ENCODE results near the gene RECQL5. TPM values are rescaled to one million over a fixed set of nuclear protein-coding genes. Genes with fewer than 3 reads are reported as not detected.

The RECQL5 gene
- total RNA-seq, 1 experiment from 2014 or later: 40.0 TPM

DNA sequence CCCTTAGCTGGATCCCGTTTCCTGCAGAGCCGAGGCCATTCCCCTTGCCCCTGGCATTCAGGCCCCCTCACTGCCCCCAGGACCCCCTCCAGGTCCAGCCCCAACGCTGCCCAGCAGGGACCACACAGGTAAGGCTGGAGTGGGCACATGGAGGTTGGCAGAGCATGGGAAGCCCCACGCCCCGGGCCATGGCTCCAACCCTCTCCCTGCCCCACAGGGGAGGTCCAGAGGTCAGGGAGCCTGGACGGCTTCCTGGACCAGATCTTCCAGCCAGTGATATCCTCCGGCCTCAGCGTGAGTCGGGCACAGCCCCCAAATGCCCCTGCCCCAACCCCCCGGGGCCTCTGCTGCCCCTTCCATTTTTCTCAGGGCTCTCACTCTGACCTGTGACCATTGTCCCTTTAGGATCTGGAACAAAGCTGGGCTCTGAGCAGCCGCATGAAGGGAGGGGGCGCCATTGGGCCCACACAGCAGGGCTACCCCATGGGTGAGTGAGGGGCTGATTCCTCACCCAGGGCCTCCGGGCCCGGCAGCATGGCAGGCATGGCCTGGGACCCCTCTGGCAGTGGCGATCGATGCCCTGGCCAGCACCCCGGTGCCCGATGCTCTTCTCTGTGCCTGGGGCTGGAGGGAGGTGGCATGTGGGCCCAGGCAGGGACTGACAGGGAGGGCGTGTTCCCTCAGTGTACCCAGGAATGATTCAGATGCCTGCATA, 52.2 kb downstream of the RECQL5 start:
- Histone ChIP-seq H4K5ac (ENCODE audit: insufficient read length, low read depth, low read length) (no peak overlapping the region), H3K9me3 (ENCODE audit: control insufficient read depth, low read depth, low read length) (no peaks in the 10 kb centered on the region), H3K4me2 (ENCODE audit: insufficient read depth, insufficient read length, low read length) (no peak overlapping the region), H3K27ac (ENCODE audit: insufficient read length, low read depth, low read length) (no peak overlapping the region), H2AK5ac (ENCODE audit: insufficient read length, low read length) (no peak overlapping the region), H2BK20ac (ENCODE audit: low read depth, low read length, poor library complexity, severe bottlenecking) (no peak overlapping the region), H2BK15ac (ENCODE audit: low read depth, low read length) (no peak overlapping the region), H3K4me1 (ENCODE audit: insufficient read depth, low read length) (no peaks in the 10 kb centered on the region), H4K8ac (replicated peaks; ENCODE audit: insufficient read length, low read depth, low read length) (no peak overlapping the region), H3K18ac (ENCODE audit: insufficient read length, low read depth, low read length) (no peak overlapping the region), H3K27me3 (ENCODE audit: insufficient read depth, low read length) (no peaks in the 10 kb centered on the region), H2BK5ac (ENCODE audit: insufficient read length, low read length) (no peak overlapping the region), H4K91ac (ENCODE audit: insufficient read length, low read depth, low read length) (no peak overlapping the region), H3K4ac (ENCODE audit: low read depth, low read length) (no peak overlapping the region), H3K79me2 (ENCODE audit: insufficient read depth, low read length) (no peaks in the 10 kb centered on the region), H3K14ac (ENCODE audit: insufficient read depth, low read length) (no peak overlapping the region), H2AFZ (ENCODE audit: low read length) (no peak overlapping the region), H2BK120ac (ENCODE audit: low read depth, low read length, poor library complexity, severe bottlenecking) (no peak overlapping the region), H4K20me1 (ENCODE audit: control insufficient read depth, insufficient read depth, insufficient read length) (no peaks in the 10 kb centered on the region), H2BK12ac (ENCODE audit: insufficient read length, low read depth, low read length) (no peak overlapping the region), H3K23me2 (ENCODE audit: insufficient read length, low read depth, low read length, poor library complexity, severe bottlenecking) (no peaks in the 10 kb centered on the region), H3K9ac (ENCODE audit: extremely low read depth, insufficient read length, low read length) (no peak overlapping the region), H3K56ac (ENCODE audit: insufficient read length, low read depth, low read length) (no peak overlapping the region), H3K23ac (ENCODE audit: insufficient read length, low read depth, low read length) (no peak overlapping the region), H3T11ph (ENCODE audit: low read length) (no peak overlapping the region), H3K79me1 (ENCODE audit: insufficient read depth, low read depth, low read length, poor library complexity, severe bottlenecking) (no peaks in the 10 kb centered on the region)
- no peaks in the 10 kb centered on the region for H3K27me3 Mint-ChIP-seq (ENCODE audit: low read depth)
- DNase-seq: no peak
- peaks cover 0 to 3% of the 10 kb centered on the region in 2 experiments; a peak in 1 of 4 replicates for H3K4me1 Mint-ChIP-seq
- no peak overlapping the region for H3K27ac Mint-ChIP-seq
- no peak overlapping the region for H3K4me3 Mint-ChIP-seq
- no peaks in the 10 kb centered on the region for H3K9me3 Mint-ChIP-seq
- no peaks in the 10 kb centered on the region for H3K36me3 Mint-ChIP-seq (ENCODE audit: insufficient read depth in 1 of 3, low read depth in 3 of 3)
- TF ChIP-seq, protein P1, sequence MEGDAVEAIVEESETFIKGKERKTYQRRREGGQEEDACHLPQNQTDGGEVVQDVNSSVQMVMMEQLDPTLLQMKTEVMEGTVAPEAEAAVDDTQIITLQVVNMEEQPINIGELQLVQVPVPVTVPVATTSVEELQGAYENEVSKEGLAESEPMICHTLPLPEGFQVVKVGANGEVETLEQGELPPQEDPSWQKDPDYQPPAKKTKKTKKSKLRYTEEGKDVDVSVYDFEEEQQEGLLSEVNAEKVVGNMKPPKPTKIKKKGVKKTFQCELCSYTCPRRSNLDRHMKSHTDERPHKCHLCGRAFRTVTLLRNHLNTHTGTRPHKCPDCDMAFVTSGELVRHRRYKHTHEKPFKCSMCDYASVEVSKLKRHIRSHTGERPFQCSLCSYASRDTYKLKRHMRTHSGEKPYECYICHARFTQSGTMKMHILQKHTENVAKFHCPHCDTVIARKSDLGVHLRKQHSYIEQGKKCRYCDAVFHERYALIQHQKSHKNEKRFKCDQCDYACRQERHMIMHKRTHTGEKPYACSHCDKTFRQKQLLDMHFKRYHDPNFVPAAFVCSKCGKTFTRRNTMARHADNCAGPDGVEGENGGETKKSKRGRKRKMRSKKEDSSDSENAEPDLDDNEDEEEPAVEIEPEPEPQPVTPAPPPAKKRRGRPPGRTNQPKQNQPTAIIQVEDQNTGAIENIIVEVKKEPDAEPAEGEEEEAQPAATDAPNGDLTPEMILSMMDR (conservative IDR thresholded peaks at IDR 0.05): no peak; the same call in 2 of the 3 replicates
- WGBS (ENCODE audit: extremely low coverage, insufficient read length, low lambda C conversion rate): no CpG with 5 or more reads among the region's 19 CpGs

Measured in H9 (cell line).